Mucosa of rectum (tissue), 2 donors: Measurements from ENCODE around the gene CYB5R3.

Experiments used
- H3K27ac ChIP-seq, 2 donors: one replicate each; pipeline ENCODE4 v1.7.0; 2013; ENCODE audit warnings: inconsistent platforms in 2 of 2, low read depth in 2 of 2, low read length in 2 of 2
- H3K27me3 ChIP-seq, 2 donors: one replicate each; pipeline ENCODE4 v1.7.0; 2013; ENCODE audit warnings: low read length in 2 of 2; ENCODE audit not compliant: control insufficient read depth in 2 of 2, insufficient read depth in 2 of 2
- H3K36me3 ChIP-seq, 2 donors: one replicate each; pipeline ENCODE4 v1.7.0; 2013; ENCODE audit warnings: low read length in 2 of 2; ENCODE audit not compliant: control insufficient read depth in 2 of 2, insufficient read depth in 2 of 2
- H3K4me1 ChIP-seq, 2 donors: one replicate each; pipeline ENCODE4 v1.7.0; 2013; ENCODE audit warnings: low read length in 2 of 2, mild to moderate bottlenecking in 1 of 2; ENCODE audit not compliant: control insufficient read depth in 2 of 2, insufficient read depth in 2 of 2
- H3K4me3 ChIP-seq, 2 donors: one replicate each; pipeline ENCODE4 v1.7.0; 2013; ENCODE audit warnings: low read length in 2 of 2
- H3K9ac ChIP-seq, 2 donors: one replicate each; pipeline ENCODE4 v1.7.0; 2013; ENCODE audit warnings: low read length in 2 of 2, low read depth in 1 of 2, mild to moderate bottlenecking in 1 of 2
- H3K9me3 ChIP-seq, 2 donors: one replicate each; pipeline ENCODE4 v1.7.0; 2013; ENCODE audit warnings: low read length in 2 of 2; ENCODE audit not compliant: control insufficient read depth in 2 of 2
- donor health status: healthy.
- donor health status: Normal muscosa, but diverticular disease.

CYB5R3 gene

DNA sequence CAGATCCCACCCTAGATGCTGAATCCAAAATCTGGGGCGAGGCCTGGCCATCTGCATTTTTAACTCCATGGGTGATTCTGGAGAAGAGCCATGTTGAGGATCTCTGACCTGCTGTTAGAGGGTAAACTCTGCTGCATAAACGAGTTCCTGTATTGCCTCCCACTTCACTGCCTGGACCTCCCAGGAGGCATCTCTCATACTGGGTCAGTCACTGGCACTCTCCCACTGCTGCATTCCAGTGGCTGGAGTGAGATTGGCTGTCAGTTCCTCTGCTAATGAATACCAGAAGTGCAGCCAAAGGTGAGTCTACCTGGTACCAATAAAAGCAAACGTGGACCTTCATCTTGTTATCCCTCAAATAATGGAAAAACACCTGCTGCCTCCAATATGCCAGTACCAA lies 44.8 kb downstream of the CYB5R3 start:
- Histone ChIP-seq H3K4me1 (peaks cover 5 to 9% of the 10 kb centered on the region in 2 donors), H3K9ac (no peak overlapping the region), H3K27me3 (no peaks in the 10 kb centered on the region), H3K36me3 (peaks cover 24 to 29% of the 10 kb centered on the region in 2 donors), H3K9me3 (no peaks in the 10 kb centered on the region), H3K4me3 (no peak overlapping the region), H3K27ac (no peak overlapping the region)

- no peak overlapping the region for H3K27ac ChIP-seq
- H3K27me3 ChIP-seq = no peaks in the 10 kb centered on the region
- no peaks in the 10 kb centered on the region for H3K9me3 ChIP-seq
- H3K4me1 ChIP-seq = peaks cover under 1 to 9% of the 10 kb centered on the region in 2 donors
- no peak overlapping the region for H3K9ac ChIP-seq
- peaks cover 32% of the 10 kb centered on the region in 2 donors for H3K36me3 ChIP-seq
- H3K4me3 ChIP-seq = no peak overlapping the region
Measured at GRCh38 chr22:42603427-42603826, 45.8 kb downstream of the CYB5R3 start.

DNA sequence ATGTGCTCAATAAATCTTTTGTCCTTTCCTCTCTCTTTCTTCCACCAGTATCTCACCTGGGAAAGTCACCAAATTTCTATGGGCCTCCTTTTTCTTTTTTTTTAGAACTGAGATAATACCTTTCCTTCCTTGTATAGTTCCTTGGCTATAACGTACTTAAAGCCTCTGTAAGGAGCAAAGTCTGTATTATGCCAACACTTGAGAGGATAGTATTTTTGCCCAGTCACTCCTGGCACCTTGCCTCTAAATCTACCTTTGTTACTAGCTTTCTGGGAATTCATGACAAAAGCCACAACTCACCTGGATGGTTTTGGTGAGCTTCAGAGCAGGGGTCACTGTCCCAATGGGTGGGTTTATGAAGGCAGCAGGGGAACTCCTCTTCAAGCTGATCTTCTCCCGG lies 46.7 kb downstream of the CYB5R3 start:
- no peaks in the 10 kb centered on the region for H3K9me3 ChIP-seq
- H3K4me1 ChIP-seq = peaks cover 0 to 9% of the 10 kb centered on the region in 2 donors
- no peak overlapping the region for H3K9ac ChIP-seq
- H3K36me3 ChIP-seq = peaks cover 33 to 34% of the 10 kb centered on the region in 2 donors
- no peak overlapping the region for H3K4me3 ChIP-seq
- H3K27ac ChIP-seq = no peak overlapping the region
- no peaks in the 10 kb centered on the region for H3K27me3 ChIP-seq

DNA sequence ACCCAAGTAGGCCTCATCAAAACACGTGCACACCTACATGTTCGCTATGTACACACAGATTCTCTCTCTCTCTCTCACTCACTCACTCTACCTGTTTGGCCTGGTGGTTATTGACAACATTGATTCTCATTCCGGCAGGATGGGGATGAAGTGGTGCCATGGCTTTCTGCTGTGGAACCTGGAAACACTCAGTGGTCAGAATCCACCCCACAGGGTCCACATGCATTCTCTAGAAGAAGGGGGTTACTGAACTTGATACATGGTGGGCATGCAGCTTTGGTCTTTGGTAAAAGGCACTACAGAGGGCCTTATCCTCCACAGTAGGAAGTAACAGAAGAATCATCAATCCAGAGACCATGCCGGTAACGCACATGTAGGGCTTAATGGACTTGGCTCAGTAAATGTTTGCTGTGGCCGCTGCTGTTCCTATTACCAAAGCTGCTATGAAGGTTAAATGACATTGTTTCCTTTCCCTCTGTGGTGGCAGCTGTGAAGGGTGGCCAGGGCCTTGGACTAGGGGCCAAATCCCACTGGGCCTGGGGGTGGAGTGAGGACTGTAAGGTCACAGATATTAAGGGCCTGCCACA lies 47.2 kb downstream of the CYB5R3 start:
- H3K36me3 ChIP-seq = peaks cover 38 to 39% of the 10 kb centered on the region in 2 donors

DNA sequence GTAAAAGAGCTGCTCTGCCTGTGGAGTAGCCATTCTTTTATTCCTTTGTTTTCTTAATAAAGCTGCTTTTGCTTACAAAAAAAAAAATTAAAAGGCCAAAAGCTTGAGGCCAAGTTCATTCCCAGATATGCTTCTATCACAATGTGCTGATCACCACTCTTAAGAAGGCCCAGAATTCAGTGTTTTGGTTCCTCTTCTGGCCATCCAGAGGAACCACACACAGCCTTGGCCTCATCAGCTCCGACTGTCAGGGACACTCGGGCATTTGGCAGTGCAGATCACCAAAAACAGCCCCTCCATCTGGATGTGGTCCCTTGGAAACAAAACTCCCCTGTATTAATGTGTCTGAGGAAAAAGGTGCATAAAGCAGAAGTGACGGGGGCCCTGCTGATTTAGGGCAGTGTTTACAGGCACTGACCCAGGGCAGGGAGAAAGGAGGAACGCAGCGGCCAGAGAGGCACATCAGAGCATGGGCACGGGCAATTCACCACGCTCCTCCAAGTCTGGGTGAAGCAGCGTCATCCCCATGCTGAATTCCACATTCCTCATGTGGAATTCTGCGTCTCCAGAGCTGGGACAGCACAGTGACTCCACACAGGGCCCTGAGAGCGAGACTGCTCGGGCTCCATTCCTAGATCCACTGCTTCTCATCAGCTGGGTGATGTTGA lies 52.2 kb downstream of the CYB5R3 start:
- Histone ChIP-seq H3K27ac (no peak overlapping the region), H3K9ac (no peak overlapping the region), H3K36me3 (peaks cover 66 to 71% of the 10 kb centered on the region in 2 donors)

More for the DNA sequence above, 47.2 kb downstream of the CYB5R3 start:
- Histone ChIP-seq H3K9ac (no peak overlapping the region), H3K27ac (no peak overlapping the region), H3K4me3 (no peak overlapping the region), H3K27me3 (no peaks in the 10 kb centered on the region), H3K9me3 (no peaks in the 10 kb centered on the region), H3K4me1 (peaks cover 0 to 9% of the 10 kb centered on the region in 2 donors)

DNA sequence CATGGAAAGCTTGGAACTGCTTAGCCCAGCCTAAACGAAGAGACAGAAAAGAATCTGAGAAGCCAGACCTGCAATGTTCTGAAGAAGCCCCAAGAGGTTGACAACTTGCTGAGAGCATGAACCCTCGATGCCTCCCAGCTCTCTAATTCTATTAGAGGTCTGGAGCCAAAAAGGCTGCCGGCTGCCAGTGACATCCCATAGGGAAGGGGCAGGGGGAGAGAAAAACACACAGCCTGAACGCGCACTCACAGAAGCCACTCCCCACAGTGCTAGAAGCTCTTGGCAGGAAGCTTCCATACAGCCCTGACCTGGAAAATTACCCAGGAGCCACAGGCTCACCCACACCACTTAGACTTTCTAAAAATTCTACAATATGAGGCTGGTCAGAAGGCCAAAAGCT lies 52.9 kb downstream of the CYB5R3 start:
- H3K27ac ChIP-seq = no peak overlapping the region

More for the DNA sequence above, 52.2 kb downstream of the CYB5R3 start:
- Histone ChIP-seq H3K4me1 (peaks cover 0 to 2% of the 10 kb centered on the region in 2 donors), H3K9me3 (no peaks in the 10 kb centered on the region), H3K4me3 (no peak overlapping the region), H3K27me3 (no peaks in the 10 kb centered on the region)

GRCh38 chr22:42595434-42595833 lies 53.8 kb downstream of the CYB5R3 start:
- peaks cover 70 to 72% of the 10 kb centered on the region in 2 donors for H3K36me3 ChIP-seq
- H3K4me1 ChIP-seq = no peaks in the 10 kb centered on the region
- no peak overlapping the region for H3K27ac ChIP-seq
- H3K9ac ChIP-seq = no peak overlapping the region
- no peaks in the 10 kb centered on the region for H3K27me3 ChIP-seq
- H3K9me3 ChIP-seq = no peaks in the 10 kb centered on the region
- H3K4me3 ChIP-seq = no peak overlapping the region

More for the DNA sequence above, 52.9 kb downstream of the CYB5R3 start:
- H3K27me3 ChIP-seq = no peaks in the 10 kb centered on the region
- H3K4me1 ChIP-seq = no peaks in the 10 kb centered on the region
- no peak overlapping the region for H3K9ac ChIP-seq
- H3K9me3 ChIP-seq = no peaks in the 10 kb centered on the region
- H3K36me3 ChIP-seq = peaks cover 68 to 73% of the 10 kb centered on the region in 2 donors
- no peak overlapping the region for H3K4me3 ChIP-seq

DNA sequence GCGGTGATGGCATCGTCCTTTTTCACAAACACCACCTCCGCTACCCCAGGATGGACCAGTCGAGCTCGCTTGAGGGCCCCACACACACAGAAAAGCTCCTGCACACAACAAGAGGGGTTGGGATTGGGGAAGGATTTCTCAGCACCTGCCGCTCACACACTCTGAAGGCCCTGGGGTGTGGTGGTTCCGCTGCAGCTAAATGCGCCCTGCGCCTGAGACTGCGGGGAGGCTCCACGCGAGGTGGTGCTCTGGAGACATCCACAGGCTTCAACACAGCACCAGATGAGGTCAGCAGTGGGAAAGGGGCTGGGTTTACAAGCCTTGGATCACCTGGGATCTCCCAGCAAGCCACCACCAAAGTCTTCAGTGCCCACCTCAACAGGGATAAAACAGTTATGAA lies 57.2 kb downstream of the CYB5R3 start:
- Histone ChIP-seq H3K27ac (no peak overlapping the region), H3K27me3 (no peaks in the 10 kb centered on the region), H3K9me3 (no peaks in the 10 kb centered on the region), H3K4me1 (no peaks in the 10 kb centered on the region), H3K36me3 (peaks cover 64 to 69% of the 10 kb centered on the region in 2 donors), H3K4me3 (no peak overlapping the region), H3K9ac (no peak overlapping the region)

- Histone ChIP-seq H3K4me1 (no peaks in the 10 kb centered on the region), H3K4me3 (no peak overlapping the region), H3K27me3 (no peaks in the 10 kb centered on the region), H3K9me3 (no peaks in the 10 kb centered on the region), H3K9ac (no peak overlapping the region), H3K27ac (no peak overlapping the region), H3K36me3 (peaks cover 57 to 66% of the 10 kb centered on the region in 2 donors)
Measured at GRCh38 chr22:42587588-42588175, 61.5 kb downstream of the CYB5R3 start.

DNA sequence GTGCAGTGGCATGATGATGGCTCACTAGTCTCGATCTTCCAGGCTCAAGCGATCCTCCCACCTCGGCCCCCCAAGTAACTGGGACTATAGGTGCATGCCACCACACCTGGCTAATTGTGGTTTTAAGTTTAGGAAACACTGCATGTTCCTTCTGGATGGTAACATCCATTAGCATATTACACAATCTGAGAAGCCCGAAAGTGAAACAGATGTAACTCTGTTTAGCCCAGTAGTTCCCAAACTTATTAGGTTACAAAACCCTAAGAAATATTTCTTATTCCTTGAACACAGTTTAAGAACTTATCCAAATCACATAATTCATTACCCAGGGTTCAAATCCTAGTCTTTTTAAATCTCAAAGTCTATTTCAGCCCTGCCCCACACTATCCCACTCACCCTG lies 62.8 kb downstream of the CYB5R3 start:
- H3K4me3 ChIP-seq = no peak overlapping the region
- H3K27me3 ChIP-seq = no peaks in the 10 kb centered on the region
- H3K36me3 ChIP-seq = peaks cover 44 to 54% of the 10 kb centered on the region in 2 donors
- H3K4me1 ChIP-seq = peaks cover 3 to 5% of the 10 kb centered on the region in 2 donors
- H3K27ac ChIP-seq = no peak overlapping the region
- no peak overlapping the region for H3K9ac ChIP-seq
- no peaks in the 10 kb centered on the region for H3K9me3 ChIP-seq
